WTC11 (cell line): ENCODE data around the gene UGP2. TPM values are rescaled to one million over a fixed set of nuclear protein-coding genes. Genes with fewer than 3 reads are reported as not detected.
"Not testable (repeated sequence)": the region's sequence is repeated elsewhere in the genome, so short reads cannot be mapped to it uniquely, and the experiment has no call there.

ENCODE experiments used
- ATAC-seq: fragments of 200-7000 bp; cut with Tn5 transposase; 2 replicates; pipeline ENCODE4 v1.10.0; 2021; ENCODE audit warnings: mild to moderate bottlenecking, moderate library complexity
- CTCF ChIA-PET: fragments of 300-600 bp; sonication (Branson Sonifier 250); formaldehyde crosslinking; loops from one replicate; lab custom pipeline; 2021; ENCODE audit warnings: antibody characterized with exemption; lab: Charles Lee
- POLR2A ChIA-PET: fragments of 350-600 bp; sonication (Branson Sonifier 250); formaldehyde crosslinking; loops from one replicate; lab custom pipeline; 2021; ENCODE audit warnings: antibody characterized with exemption; lab: Charles Lee
- DNase-seq: peaks from one replicate; pipeline ENCODE4 v3.0.0; 2021; ENCODE audit warnings: low spot score
- H3K27ac Mint-ChIP-seq: 2 replicates; pipeline ENCODE4 v1.8.0; 2021; ENCODE audit warnings: mixed read lengths
- H3K27me3 Mint-ChIP-seq: 2 replicates; pipeline ENCODE4 v1.8.0; 2021; ENCODE audit warnings: low read depth, mild to moderate bottlenecking, moderate library complexity, mixed read lengths
- H3K36me3 Mint-ChIP-seq: 2 replicates; pipeline ENCODE4 v1.8.0; 2021; ENCODE audit warnings: mixed read lengths
- H3K4me1 Mint-ChIP-seq: 2 replicates; pipeline ENCODE4 v1.8.0; 2022; ENCODE audit warnings: mixed read lengths
- H3K4me3 Mint-ChIP-seq: 2 replicates; pipeline ENCODE4 v1.8.0; 2021; ENCODE audit warnings: mild to moderate bottlenecking, moderate library complexity, mixed read lengths
- H3K9me3 Mint-ChIP-seq: 2 replicates; pipeline ENCODE4 v1.8.0; 2021; ENCODE audit warnings: mixed read lengths
- AFF4 ChIP-seq: sonication (generic); formaldehyde crosslinking; IDR thresholded peaks from 2 replicates; pipeline ENCODE4 v1.8.1; 2023; ENCODE audit warnings: mild to moderate bottlenecking, missing genetic modification reagents, borderline replicate concordance
- CREM ChIP-seq: sonication (generic); formaldehyde crosslinking; IDR thresholded peaks from 2 replicates; pipeline ENCODE4 v1.8.1; 2022; ENCODE audit warnings: mild to moderate bottlenecking, missing genetic modification reagents, moderate library complexity
- ETV6 ChIP-seq: sonication (generic); formaldehyde crosslinking; IDR thresholded peaks from 2 replicates; pipeline ENCODE4 v1.8.1; 2022; ENCODE audit warnings: mild to moderate bottlenecking, missing genetic modification reagents
- FOXK1 ChIP-seq: sonication (generic); formaldehyde crosslinking; IDR thresholded peaks from 2 replicates; pipeline ENCODE4 v1.8.0; 2022; ENCODE audit warnings: mild to moderate bottlenecking, moderate library complexity, missing genetic modification reagents
- FOXP4 ChIP-seq: sonication (generic); formaldehyde crosslinking; IDR thresholded peaks from 2 replicates; pipeline ENCODE4 v1.8.0; 2022; ENCODE audit warnings: mild to moderate bottlenecking, missing genetic modification reagents
- NFE2L1 ChIP-seq: sonication (generic); formaldehyde crosslinking; IDR thresholded peaks from 2 replicates; pipeline ENCODE4 v1.8.1; 2023; ENCODE audit warnings: missing genetic modification reagents
- SP1 ChIP-seq: sonication (generic); formaldehyde crosslinking; conservative IDR thresholded peaks from 2 replicates; pipeline ENCODE4 v1.8.1; 2022; ENCODE audit warnings: missing genetic modification reagents
- TEAD1 ChIP-seq: sonication (generic); formaldehyde crosslinking; IDR thresholded peaks from 2 replicates; pipeline ENCODE4 v1.8.0; 2022; ENCODE audit warnings: mild to moderate bottlenecking, missing genetic modification reagents
- ZBTB43 ChIP-seq: sonication (generic); formaldehyde crosslinking; IDR thresholded peaks from 2 replicates; pipeline ENCODE4 v1.8.1; 2023; ENCODE audit warnings: mild to moderate bottlenecking, missing genetic modification reagents
- ZNF138 ChIP-seq: sonication (generic); formaldehyde crosslinking; conservative IDR thresholded peaks from 2 replicates; pipeline ENCODE4 v1.8.1; 2022; ENCODE audit warnings: mild to moderate bottlenecking, moderate library complexity, missing genetic modification reagents
- ZNF317 ChIP-seq: sonication (generic); formaldehyde crosslinking; IDR thresholded peaks from 2 replicates; pipeline ENCODE4 v1.8.1; 2023; ENCODE audit warnings: low read depth, mild to moderate bottlenecking, moderate library complexity, missing genetic modification reagents, borderline replicate concordance
- total RNA-seq: library from RNA; stranded (reverse); gene quantifications from 3 replicates; pipeline ENCODE4 v1.2.3, GENCODE V29; 2021
- TF ChIP-seq, protein P1 (sequence below): fragments of 250-450 bp; sonication (Bioruptor Pico); IDR thresholded peaks from 2 replicates; pipeline ENCODE4 v1.9.0; 2021; ENCODE audit warnings: mild to moderate bottlenecking
- TF ChIP-seq, protein P2 (sequence below): fragments of 250-450 bp; sonication (Bioruptor Pico); IDR thresholded peaks from 2 replicates; pipeline ENCODE4 v1.8.0; 2021; ENCODE audit warnings: mild to moderate bottlenecking
- TF ChIP-seq, protein P3 (sequence below): sonication (generic); formaldehyde crosslinking; IDR thresholded peaks from 2 replicates; pipeline ENCODE4 v1.8.1; 2023; ENCODE audit warnings: mild to moderate bottlenecking, missing genetic modification reagents

Gene UGP2
- total RNA-seq, 1 experiment from 2014 or later: 543 TPM

DNA sequence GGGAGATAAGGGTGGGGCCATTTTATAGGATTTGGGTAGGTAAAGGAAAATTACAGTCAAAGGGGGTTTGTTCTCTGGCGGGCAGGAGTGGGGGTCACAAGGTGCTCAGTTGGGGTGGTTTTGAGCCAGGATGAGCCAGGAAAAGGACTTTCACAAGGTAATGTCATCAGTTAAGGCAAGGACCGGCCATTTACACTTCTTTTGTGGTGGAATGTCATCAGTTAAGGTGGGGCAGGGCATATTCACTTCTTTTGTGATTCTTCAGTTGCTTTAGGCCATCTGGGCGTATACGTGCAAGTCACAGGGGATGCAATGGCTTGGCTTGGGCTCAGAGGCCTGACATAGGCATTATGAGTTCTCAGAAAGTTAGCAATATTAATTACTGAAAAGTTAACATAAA lies 5.9 kb downstream of the UGP2 start:
- CTCF ChIA-PET, ATAC-seq, DNase-seq, H3K27me3 Mint-ChIP-seq, POLR2A ChIA-PET, H3K9me3 Mint-ChIP-seq: not testable (repeated sequence)
- peaks cover 48% of the 10 kb centered on the region for H3K36me3 Mint-ChIP-seq
- TF ChIP-seq FOXP4 (CRISPR knock-in tag) (peak; percentile 34; the same call in 1 of the 2 replicates), TEAD1 (peak; percentile 61; the same call in 1 of the 2 replicates), CREM (CRISPR knock-in tag) (0 out of 2 replicates have a peak, but pooled peaks have one; percentile 22), NFE2L1 (CRISPR knock-in tag) (peak; percentile 19; the same call in 1 of the 2 replicates), AFF4 (CRISPR knock-in tag) (peak; percentile 50; the same call in 1 of the 2 replicates), ETV6 (CRISPR knock-in tag) (0 out of 2 replicates have a peak, but pooled peaks have one; percentile 55)
- TF ChIP-seq, protein P1, sequence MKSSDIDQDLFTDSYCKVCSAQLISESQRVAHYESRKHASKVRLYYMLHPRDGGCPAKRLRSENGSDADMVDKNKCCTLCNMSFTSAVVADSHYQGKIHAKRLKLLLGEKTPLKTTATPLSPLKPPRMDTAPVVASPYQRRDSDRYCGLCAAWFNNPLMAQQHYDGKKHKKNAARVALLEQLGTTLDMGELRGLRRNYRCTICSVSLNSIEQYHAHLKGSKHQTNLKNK (CRISPR knock-in tag): 0 out of 2 replicates have a peak, but pooled peaks have one; percentile 16
- H3K4me3 Mint-ChIP-seq: peak overlapping the region; percentile 100
- peak overlapping the region; percentile 100 for H3K27ac Mint-ChIP-seq
- H3K4me1 Mint-ChIP-seq: peaks cover 81% of the 10 kb centered on the region

GRCh38 chr2:63849381-63850203 lies 7.9 kb downstream of the UGP2 start:
- POLR2A ChIA-PET: interaction anchor here (0.8 to 2.5 kb wide), 3 partner anchors 9 to 149 kb away, joined by 4 to 32 read pairs (median 4); partner anchors contain the start of gene UGP2
- ATAC-seq: peak; percentile 86
- Mint-ChIP-seq H3K9me3 (no peaks in the 10 kb centered on the region), H3K27ac (peak overlapping the region; percentile 100), H3K36me3 (peaks cover 32% of the 10 kb centered on the region), H3K4me3 (peak overlapping the region; percentile 100), H3K4me1 (peaks cover 97% of the 10 kb centered on the region), H3K27me3 (no peaks in the 10 kb centered on the region)
- CTCF ChIA-PET: interaction anchor here (1.2 to 1.6 kb wide), 3 partner anchors 8 to 158 kb away, joined by 3 to 6 read pairs (median 3); partner anchors contain the start of gene UGP2
- DNase-seq: peak; percentile 49
- TF ChIP-seq NFE2L1 (CRISPR knock-in tag) (no peak), FOXK1 (CRISPR knock-in tag) (0 out of 2 replicates have a peak, but pooled peaks have one; percentile 14)

- peaks cover 26% of the 10 kb centered on the region for H3K36me3 Mint-ChIP-seq
- no peak for DNase-seq
- no peaks in the 10 kb centered on the region for H3K9me3 Mint-ChIP-seq
- no peak for TF ChIP-seq ZNF317 (CRISPR knock-in tag)
- peak overlapping the region; percentile 100 for H3K4me3 Mint-ChIP-seq
- no peak for ATAC-seq
- ChIA-PET POLR2A (interaction anchor here (0.8 to 2.5 kb wide), 3 partner anchors 8 to 150 kb away, joined by 4 to 32 read pairs (median 4); partner anchors contain the start of gene UGP2), CTCF (interaction anchor here (0.6 to 1.5 kb wide), 3 partner anchors 9 to 159 kb away, joined by 3 read pairs; partner anchors contain the start of gene UGP2)
- peaks cover 97% of the 10 kb centered on the region for H3K4me1 Mint-ChIP-seq
- peak overlapping the region; percentile 100 for H3K27ac Mint-ChIP-seq
- no peaks in the 10 kb centered on the region for H3K27me3 Mint-ChIP-seq
These were observed 8.5 kb downstream of the UGP2 start for GRCh38 chr2:63850204-63850571.

DNA sequence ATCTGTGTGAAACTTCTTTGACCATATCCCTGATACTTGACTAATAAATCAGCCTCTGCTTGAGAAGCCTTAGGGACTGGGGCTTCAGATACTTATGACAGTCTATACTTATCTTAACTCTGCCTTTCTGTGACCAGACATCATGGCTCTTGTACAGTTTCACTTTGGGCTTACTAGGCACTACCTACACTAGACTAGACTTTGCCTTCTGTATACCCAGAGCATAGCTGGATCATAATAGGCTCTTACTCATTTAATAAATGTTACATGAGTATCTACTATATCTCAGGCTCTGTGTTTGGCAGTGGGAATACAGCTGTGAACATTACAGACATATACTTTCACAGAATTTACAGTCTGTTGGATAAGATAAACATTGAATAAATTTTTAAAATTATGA lies 9.0 kb downstream of the UGP2 start:
- DNase-seq: no peak
- Mint-ChIP-seq H3K4me1 (peaks cover 97% of the 10 kb centered on the region), H3K4me3 (peak overlapping the region; percentile 53), H3K36me3 (peaks cover 25% of the 10 kb centered on the region), H3K27ac (peak overlapping the region; percentile 93; the same call in 1 of the 2 replicates), H3K27me3 (no peaks in the 10 kb centered on the region), H3K9me3 (no peaks in the 10 kb centered on the region)
- POLR2A ChIA-PET: interaction anchor here (0.8 to 2.5 kb wide), 2 partner anchors 10 to 150 kb away, joined by 4 to 32 read pairs; partner anchors contain the start of gene UGP2
- CTCF ChIA-PET: interaction anchor here (0.6 to 1.2 kb wide), 2 partner anchors 9 to 89 kb away, joined by 3 read pairs; partner anchors contain the start of gene UGP2
- ATAC-seq: no peak
- TF ChIP-seq, protein P2, sequence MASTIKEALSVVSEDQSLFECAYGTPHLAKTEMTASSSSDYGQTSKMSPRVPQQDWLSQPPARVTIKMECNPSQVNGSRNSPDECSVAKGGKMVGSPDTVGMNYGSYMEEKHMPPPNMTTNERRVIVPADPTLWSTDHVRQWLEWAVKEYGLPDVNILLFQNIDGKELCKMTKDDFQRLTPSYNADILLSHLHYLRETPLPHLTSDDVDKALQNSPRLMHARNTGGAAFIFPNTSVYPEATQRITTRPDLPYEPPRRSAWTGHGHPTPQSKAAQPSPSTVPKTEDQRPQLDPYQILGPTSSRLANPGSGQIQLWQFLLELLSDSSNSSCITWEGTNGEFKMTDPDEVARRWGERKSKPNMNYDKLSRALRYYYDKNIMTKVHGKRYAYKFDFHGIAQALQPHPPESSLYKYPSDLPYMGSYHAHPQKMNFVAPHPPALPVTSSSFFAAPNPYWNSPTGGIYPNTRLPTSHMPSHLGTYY (CRISPR knock-in tag): no peak
- TF ChIP-seq ZNF138: no peak
- TF ChIP-seq ETV6 (CRISPR knock-in tag): no peak
- TF ChIP-seq, protein P3, sequence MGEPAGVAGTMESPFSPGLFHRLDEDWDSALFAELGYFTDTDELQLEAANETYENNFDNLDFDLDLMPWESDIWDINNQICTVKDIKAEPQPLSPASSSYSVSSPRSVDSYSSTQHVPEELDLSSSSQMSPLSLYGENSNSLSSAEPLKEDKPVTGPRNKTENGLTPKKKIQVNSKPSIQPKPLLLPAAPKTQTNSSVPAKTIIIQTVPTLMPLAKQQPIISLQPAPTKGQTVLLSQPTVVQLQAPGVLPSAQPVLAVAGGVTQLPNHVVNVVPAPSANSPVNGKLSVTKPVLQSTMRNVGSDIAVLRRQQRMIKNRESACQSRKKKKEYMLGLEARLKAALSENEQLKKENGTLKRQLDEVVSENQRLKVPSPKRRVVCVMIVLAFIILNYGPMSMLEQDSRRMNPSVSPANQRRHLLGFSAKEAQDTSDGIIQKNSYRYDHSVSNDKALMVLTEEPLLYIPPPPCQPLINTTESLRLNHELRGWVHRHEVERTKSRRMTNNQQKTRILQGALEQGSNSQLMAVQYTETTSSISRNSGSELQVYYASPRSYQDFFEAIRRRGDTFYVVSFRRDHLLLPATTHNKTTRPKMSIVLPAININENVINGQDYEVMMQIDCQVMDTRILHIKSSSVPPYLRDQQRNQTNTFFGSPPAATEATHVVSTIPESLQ: no peak
- no peak for TF ChIP-seq SP1 (CRISPR knock-in tag)
- no peak for TF ChIP-seq ZBTB43 (CRISPR knock-in tag)
